ENCODE data around the gene PHIP. TPM values are rescaled to one million over a fixed set of nuclear protein-coding genes. Genes with fewer than 3 reads are reported as not detected.

Gene PHIP
- polyA plus RNA-seq, 1 experiment = 3.1 TPM

- DNase-seq (ENCODE audit: low read depth) = no peak
- ChIA-PET CTCF (no interaction called here), POLR2A (no interaction called here)
- TF ChIP-seq, protein P1, sequence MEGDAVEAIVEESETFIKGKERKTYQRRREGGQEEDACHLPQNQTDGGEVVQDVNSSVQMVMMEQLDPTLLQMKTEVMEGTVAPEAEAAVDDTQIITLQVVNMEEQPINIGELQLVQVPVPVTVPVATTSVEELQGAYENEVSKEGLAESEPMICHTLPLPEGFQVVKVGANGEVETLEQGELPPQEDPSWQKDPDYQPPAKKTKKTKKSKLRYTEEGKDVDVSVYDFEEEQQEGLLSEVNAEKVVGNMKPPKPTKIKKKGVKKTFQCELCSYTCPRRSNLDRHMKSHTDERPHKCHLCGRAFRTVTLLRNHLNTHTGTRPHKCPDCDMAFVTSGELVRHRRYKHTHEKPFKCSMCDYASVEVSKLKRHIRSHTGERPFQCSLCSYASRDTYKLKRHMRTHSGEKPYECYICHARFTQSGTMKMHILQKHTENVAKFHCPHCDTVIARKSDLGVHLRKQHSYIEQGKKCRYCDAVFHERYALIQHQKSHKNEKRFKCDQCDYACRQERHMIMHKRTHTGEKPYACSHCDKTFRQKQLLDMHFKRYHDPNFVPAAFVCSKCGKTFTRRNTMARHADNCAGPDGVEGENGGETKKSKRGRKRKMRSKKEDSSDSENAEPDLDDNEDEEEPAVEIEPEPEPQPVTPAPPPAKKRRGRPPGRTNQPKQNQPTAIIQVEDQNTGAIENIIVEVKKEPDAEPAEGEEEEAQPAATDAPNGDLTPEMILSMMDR (IDR thresholded peaks at IDR 0.05; ENCODE audit: insufficient read depth, low read depth, low read length) = no peak
- Histone ChIP-seq H3K27me3 (ENCODE audit: control insufficient read depth, insufficient read depth, low read length) (no peaks in the 10 kb centered on the region), H3K4me3 (ENCODE audit: low read depth, low read length) (no peak overlapping the region), H3K36me3 (ENCODE audit: control insufficient read depth, insufficient read depth, low read length) (peaks cover 2% of the 10 kb centered on the region; the same call in 1 of the 2 replicates)
These were observed 43.2 kb downstream of the PHIP start for GRCh38 chr6:79034865-79035264.

DNA sequence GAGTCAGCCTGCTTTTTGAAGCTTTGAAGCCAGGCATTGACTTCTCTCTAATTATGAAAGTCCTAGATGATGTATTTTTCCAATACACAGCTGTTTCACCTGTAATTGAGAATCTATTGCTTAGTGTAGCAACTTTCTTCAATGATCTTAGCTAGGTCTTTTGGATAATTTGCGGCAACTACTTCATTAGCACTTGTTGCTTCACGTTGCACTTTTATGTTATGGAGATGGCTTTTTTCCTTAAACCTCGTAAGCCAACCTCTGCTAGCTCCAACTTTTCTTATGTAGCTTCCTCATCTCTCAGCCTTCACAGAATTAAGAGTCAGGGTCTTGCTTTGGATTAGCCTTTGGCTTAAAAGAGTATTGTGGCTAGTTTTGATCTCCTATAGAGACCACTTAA, 44.8 kb downstream of the PHIP start:
- TF ChIP-seq, protein P1 (IDR thresholded peaks at IDR 0.05; ENCODE audit: insufficient read depth, low read depth, low read length) = no peak
- Histone ChIP-seq H3K27me3 (ENCODE audit: control insufficient read depth, insufficient read depth, low read length) (no peaks in the 10 kb centered on the region), H3K36me3 (ENCODE audit: control insufficient read depth, insufficient read depth, low read length) (peaks cover 2% of the 10 kb centered on the region; the same call in 1 of the 2 replicates), H3K4me3 (ENCODE audit: low read depth, low read length) (no peak overlapping the region)
- POLR2A ChIA-PET = no interaction called here
- CTCF ChIA-PET = no interaction called here
- no peak for DNase-seq (ENCODE audit: low read depth)

DNA sequence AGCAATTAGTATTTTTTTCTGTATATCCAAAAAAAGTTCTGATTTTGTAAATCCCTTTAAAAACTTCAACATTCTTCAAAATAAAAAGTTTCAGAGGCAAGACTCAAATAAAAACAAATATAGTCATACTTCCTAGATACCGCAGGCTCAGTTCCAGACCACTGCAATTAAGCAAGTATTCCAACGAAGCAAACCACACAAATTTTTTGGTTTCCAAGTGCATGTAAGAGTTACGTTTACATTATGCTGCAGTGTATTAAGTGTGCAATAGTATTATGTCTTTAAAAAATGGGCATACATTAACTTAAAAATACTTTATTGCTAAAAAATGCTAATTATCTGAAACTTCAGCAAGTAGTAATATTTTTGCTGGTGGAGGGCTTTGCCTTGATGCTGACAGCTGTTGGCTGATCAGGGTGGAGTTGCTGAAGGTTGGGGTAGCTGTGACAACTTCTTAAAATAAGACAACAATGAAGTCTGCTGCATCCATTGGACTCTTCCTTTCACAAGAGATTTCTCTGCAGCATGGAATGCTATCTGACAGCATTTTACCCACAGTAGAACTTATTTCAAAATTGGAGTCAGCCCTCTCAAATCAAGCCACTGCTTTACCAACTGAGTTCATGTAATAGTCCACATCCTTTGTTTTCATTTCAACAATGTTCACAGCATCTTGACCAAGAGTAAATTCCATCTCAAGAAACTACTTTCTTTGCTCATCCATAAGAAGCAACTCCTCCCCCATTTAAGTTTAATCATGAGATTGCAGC, 46.0 kb downstream of the PHIP start:
- TF ChIP-seq, protein P1 (IDR thresholded peaks at IDR 0.05; ENCODE audit: insufficient read depth, low read depth, low read length) = no peak
- H3K27me3 ChIP-seq (ENCODE audit: control insufficient read depth, insufficient read depth, low read length) = no peaks in the 10 kb centered on the region
- POLR2A ChIA-PET = no interaction called here
- no peak for DNase-seq (ENCODE audit: low read depth)
- H3K4me3 ChIP-seq (ENCODE audit: low read depth, low read length) = no peak overlapping the region
- CTCF ChIA-PET = no interaction called here
- no peaks in the 10 kb centered on the region for H3K36me3 ChIP-seq (ENCODE audit: control insufficient read depth, insufficient read depth, low read length)

DNA sequence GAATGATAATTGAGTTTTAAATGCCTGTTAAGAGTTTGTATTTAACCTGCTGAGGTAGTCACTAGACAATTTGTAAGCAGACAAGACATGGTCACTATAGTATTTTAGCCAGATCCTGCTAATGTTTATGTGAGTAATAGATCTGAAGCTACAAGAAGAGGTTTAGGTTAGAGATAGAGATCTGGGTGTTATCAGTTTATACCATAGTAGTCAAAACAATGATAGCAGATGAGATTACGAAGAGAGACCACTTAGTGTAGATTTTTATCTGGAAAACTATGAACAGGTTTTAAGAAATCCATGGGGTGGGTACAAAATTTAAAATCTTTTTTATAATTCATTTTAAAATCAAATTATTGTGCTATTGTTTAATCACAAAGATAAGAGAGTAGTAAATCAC, 47.5 kb downstream of the PHIP start:
- DNase-seq (ENCODE audit: low read depth) = no peak
- POLR2A ChIA-PET = no interaction called here
- CTCF ChIA-PET = no interaction called here
- TF ChIP-seq, protein P1 (IDR thresholded peaks at IDR 0.05; ENCODE audit: insufficient read depth, low read depth, low read length) = no peak
- H3K4me3 ChIP-seq (ENCODE audit: low read depth, low read length) = no peak overlapping the region
- no peaks in the 10 kb centered on the region for H3K27me3 ChIP-seq (ENCODE audit: control insufficient read depth, insufficient read depth, low read length)
- H3K36me3 ChIP-seq (ENCODE audit: control insufficient read depth, insufficient read depth, low read length) = no peaks in the 10 kb centered on the region

DNA sequence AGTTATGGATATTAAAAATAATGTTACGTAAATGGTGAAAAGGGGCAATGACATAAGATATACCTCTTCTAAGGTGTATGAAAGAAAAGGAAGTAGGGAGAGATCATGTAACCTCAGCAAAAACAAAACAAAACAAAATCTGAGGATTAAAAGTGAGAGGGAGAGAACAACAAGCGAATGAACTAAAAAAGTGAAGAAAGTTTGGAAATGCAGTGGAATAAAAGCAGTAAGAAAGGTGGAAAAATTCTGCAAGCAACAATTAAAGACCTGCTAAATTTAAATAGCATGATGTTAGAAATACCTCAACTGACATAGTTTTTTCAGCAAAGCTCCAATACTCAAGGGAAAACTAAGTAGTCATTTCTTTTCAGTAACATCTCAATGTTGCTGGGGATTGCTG, 48.0 kb downstream of the PHIP start:
- ChIA-PET POLR2A (no interaction called here), CTCF (no interaction called here)
- TF ChIP-seq, protein P1 (IDR thresholded peaks at IDR 0.05; ENCODE audit: insufficient read depth, low read depth, low read length) = no peak
- H3K4me3 ChIP-seq (ENCODE audit: low read depth, low read length) = no peak overlapping the region
- DNase-seq (ENCODE audit: low read depth) = no peak
- no peaks in the 10 kb centered on the region for H3K36me3 ChIP-seq (ENCODE audit: control insufficient read depth, insufficient read depth, low read length)
- no peaks in the 10 kb centered on the region for H3K27me3 ChIP-seq (ENCODE audit: control insufficient read depth, insufficient read depth, low read length)

Data from BJ (cell line).